SHP77 (cell line): Measurements from ENCODE around the gene EHBP1.

Source experiments
- DNase-seq, 2 experiments: peaks; one replicate each; lab custom pipeline; 2025; lab: John Stamatoyannopoulos, UW

Gene EHBP1

DNA sequence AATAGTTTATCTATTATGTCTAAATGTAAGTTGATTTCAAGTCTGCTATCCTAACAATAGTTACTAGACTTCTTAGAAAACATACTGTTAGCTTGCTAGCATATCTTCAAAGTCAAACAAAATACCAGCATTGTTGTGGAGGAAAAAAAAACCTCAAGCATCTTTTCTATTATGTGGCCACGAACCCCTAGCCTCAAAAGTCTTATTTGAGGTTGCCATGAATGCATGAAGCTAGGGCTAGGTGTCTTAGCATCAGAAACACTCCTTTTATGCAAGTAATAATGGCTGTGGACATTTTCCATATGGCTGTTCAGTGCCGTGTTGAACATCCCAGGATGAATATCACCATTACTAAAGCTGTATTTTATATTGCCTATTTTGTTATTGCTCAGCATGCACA is 258.5 kb downstream of the EHBP1 start:
- DNase-seq, result no peak

DNA sequence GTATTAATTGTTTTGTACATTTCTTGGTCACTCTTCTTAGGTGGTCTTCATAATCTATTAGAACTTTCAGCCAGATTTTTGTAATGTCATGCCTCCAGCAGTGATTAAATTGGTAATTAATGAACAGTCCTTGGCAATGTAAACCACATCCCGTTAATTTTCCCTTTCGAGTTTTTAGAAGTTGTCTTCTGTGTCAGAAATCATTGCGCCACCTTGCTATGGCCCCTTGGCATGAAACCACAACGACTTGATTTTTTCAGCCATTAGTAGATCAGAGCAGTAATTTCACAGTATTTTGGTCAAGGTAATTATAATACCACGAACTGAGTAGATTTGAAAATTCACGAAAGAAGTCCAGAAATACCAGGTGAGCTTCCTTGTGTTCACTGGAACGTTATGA is 259.2 kb downstream of the EHBP1 start:
- no peak for DNase-seq

DNA sequence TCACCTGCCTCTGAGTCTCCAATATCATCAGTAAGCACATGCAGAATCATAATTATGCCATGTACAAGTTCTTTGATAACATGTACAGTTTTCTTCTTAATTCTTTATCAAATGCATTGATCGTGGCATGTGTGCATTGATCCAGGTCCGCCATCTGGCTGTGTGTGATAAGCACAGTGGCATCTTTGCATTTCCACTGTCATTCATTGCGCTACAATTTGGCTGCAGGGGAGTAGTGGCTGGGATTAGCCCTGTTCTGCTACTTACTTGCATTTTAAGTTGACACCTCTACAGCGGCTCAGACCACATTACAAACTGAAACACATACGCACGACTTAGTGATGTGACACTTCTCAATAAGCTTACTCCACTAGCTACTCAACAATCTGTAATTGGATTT is 261.5 kb downstream of the EHBP1 start:
- DNase-seq, result no peak

DNA sequence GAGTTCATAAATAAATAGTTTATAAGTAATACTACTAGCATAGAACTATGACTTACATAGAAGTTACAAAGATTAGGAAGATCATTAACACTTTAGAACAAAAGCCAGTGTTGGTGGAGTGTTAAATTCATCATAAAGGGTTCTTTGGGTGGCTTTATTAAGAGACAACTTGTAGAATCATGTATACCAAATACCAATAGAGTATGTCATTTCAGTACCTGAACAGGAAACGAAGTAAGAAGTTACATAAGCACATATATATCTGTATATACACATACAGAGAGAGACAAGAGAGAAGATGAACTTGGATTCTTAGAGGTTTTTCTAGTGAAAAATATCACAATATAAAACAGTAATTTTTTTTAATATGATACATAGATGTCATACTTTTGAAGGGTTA is 262.7 kb downstream of the EHBP1 start:
- no peak for DNase-seq

DNA sequence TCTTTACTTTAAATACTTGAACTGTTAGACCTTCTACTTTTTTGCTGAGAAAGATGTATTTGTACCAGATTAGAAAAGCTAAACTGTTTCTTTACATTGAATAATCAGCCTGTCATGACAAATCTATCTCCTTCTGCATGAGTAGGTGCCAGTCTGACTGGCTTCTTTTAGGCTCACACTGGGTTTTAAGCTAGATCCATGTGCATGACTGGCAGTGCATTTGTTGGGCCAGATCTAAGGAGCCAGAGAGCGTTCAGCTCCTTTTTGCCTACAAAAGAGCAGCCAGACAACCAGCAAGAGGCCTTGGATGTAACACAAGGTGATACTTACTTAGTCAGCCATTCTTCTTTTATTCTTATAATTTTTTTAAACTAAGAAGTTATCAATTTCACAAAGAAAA is 263.2 kb downstream of the EHBP1 start:
- no peak for DNase-seq

DNA sequence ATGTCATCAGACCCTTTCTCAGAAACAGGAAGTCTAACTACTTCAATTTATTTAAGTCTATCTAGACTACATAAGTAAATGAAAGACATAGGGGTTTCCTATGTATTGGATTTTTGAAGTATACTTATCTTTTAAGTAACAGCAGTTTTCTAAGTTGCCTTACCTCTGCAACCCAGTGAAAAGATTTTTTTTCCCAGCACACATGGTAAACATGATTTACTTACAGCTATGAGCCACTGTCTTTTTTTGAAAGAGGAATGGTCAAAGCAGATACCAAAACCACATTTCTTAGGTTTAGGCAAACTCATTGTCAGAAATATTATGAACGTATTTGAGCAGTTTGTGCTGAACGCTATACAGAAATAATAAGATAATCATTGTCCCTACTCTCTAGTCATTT is 266.4 kb downstream of the EHBP1 start:
- DNase-seq, result no peak

DNA sequence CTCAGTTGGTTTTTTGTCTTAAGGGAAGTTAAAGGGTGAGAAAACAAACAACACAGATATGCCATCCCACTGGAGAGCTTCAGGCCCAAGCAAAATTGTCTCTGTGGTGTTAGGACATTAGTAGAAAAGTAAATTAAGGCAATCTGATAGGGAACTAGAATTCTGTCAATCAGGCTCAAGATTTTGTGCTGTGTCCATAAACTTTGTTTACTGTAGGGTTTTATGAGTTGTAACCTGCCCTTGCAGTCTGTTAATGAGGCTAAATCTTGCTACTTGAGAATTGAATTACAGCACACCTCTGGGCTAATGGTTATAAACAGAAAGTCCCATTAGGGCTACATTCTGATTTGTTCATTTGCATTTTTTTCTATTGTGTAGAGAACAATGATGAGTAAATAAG is 267.1 kb downstream of the EHBP1 start:
- no peak for DNase-seq

DNA sequence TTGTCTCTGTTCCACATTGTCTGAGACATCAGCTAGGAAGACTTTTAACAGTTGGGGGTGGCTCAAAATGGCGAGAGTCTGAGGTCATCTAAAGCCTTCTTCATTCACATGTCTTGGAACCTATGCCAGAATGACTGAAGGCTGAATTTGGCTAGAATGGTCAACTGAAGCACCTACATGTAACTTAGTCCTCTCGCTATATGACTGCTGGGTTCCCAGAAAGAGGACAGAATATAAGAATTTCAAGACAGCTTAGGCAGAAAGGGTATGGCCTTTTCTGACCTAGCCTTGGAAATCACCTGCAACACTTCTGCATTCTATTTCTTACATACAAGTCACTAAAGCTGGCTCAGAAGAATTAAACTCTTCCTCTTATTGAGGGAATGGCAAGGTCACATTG is 269.5 kb downstream of the EHBP1 start:
- no peak for DNase-seq

DNA sequence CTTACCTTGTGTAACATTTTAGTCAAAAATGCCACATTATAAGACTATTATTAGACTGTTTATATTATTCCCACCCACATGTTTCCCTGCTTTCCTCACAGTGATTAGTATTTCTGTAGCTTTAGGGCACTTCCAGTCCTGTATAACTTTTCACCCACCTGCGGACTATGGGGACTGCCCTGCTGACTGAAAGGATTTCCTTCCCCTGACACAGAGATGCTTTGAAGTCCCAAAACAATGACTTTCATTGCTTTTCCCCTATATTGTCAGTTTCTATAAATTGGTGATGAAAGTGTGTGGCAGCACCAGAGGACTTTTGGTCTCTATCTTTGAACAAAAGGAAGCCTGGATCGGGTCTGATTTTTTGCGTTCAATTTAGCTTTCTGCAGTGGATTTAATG is 286.1 kb downstream of the EHBP1 start:
- no peak for DNase-seq

DNA sequence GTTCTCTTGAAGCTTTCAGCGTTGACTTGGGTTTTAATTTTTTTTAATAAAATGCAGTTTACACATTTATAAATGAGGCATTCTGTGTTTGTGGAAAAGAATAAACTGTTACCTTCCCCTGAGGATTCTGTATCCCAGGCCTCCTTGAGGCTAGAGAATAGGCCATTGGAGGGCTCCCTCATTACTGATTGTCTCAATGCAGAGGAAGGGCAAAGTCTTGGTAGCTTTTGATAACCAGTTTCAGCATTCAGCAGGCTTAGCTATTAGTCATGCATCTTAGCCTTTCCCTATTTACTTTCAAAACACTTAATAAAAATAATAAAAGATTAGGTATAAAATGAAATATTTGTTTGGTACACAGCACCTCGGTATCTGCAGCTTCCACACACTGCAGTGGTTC is 287.0 kb downstream of the EHBP1 start:
- no peak for DNase-seq

DNA sequence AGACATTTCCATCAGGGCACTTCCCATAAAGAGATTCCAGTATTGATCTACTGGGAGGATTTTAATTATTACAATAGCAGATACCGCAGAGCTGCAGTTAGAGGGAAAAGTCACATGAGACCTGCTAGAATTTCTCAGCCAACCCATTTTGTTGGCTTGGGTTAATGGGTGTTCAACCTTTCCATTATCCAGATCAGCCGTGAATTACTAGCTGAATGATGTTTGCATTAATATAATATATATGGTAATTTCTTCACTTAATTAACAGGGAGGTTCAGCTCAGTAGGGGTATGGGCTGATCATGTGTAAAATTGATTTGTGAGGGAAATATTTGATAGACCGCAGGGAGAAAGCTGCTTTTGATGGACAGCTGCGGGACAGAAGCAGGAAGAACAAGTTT is 288.7 kb downstream of the EHBP1 start:
- no peak for DNase-seq

DNA sequence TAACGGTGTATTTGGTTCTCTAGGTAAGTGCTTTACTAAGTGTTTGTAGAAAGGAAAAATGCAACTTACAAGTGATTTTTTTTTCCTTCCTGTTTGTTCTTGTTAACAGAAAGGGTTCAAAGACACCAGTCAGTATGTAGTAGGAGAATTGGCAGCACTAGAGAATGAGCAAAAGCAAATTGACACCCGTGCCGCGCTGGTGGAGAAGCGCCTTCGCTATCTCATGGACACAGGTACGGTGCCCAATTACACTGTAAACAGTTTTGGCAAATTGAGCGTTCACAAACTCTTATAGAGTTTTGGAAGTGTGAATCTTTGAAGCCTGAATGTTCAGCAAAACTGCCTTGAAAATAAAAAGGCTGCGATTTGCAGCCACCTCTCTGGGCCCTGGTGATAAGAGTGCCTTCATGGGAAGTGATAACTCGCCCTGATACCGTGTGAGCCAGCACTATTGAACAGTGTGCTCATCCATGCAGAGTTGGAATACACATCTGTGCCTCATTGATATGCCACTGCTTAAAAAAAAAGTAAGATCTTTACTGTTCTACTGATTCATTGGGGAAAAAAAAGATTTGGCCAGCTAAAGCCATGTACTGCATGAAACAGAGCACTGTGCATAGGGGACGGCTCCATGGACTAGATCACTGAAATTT is 291.1 kb downstream of the EHBP1 start:
- no peak for DNase-seq

DNA sequence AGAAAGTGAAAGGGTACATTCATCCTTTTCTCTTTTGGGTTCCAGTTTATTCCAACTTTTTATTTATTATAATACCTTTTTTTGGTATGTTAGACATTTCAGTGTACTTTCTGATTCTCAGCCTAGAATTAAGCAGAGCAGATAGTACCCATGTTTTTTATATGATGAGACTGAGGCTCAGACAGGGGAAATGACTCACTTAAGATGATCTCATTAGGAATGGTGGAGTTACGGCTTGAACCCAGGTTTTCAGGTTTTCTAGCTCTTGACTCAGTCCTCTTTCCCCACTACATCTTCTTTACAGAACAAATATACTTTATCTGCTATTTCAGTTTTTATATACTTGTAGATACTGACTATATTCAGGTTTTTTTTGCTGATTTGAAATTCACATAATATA is 293.4 kb downstream of the EHBP1 start:
- no peak for DNase-seq

DNA sequence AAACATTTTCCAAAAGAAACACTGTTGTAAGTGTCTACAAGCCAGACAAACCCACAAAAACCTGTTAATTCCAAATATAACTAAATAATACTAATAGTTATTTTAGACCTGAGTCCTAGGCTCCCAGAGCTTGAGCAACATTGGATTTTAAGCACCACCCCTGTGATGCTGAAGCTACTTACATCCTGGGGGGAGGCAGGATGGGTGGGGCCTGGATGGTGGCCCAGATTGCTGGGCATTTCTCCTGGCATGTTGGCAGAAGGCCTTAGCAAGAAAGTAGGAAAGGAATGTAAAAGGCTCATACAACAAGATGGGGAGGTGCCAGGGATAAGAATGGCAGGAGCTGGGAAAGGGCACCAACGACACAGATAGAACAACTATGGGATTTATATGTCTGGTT is 294.4 kb downstream of the EHBP1 start:
- no peak for DNase-seq

DNA sequence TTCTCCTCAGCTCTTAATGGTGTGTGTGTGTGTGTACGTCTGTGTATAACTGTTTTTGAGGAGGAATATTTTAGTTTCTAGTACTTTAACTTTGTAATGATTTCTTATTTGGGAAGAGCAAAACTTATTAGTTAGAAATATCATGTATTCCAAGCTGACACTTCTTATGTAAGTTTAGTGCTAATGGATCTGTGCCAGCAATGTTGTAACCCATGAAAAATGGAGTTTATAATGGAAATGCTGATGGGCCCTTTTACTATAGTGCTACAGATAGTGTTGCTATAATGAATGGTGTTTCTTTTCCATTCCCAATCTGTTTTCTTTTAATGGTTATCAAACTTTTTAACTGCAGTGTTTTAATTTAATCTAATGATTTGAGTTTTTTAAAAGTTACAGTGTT is 295.3 kb downstream of the EHBP1 start:
- DNase-seq, result no peak

DNA sequence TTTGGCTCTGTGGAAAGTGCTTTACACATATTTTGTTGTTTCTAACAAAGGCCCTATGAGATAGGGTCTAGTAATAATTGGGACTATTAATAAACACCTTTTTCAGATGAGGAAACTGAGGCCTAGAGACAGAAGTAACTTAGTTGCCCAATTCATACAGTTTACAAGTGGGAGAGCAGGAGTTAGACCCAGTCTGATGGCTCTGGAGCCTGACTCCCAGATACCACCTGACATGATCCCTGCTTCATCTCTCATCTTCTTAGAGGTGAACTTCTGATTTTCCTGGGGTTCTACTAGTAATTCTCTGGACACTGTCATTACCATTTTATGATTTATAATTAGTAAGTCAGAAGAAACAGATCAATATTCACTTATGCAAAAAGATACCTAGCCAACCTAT is 296.1 kb downstream of the EHBP1 start:
- DNase-seq, result no peak

DNA sequence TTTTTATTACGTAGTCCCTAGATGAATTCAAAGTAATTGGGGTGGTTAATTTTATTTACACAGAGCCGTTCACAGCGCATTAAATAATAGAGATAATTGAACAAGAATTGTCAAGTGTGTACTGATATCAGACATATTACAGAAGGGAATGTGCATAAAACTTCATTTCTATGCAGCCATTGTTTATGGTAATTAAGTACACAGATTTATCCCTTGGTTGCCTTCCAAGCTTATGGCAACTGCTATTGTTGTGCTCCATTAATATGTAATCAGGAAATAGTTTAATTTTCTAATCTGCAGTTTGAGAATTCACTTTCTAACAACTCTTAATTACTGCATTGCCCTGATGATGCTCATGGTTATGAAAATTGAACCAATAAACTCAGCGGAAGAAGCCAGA is 297.8 kb downstream of the EHBP1 start:
- no peak for DNase-seq

DNA sequence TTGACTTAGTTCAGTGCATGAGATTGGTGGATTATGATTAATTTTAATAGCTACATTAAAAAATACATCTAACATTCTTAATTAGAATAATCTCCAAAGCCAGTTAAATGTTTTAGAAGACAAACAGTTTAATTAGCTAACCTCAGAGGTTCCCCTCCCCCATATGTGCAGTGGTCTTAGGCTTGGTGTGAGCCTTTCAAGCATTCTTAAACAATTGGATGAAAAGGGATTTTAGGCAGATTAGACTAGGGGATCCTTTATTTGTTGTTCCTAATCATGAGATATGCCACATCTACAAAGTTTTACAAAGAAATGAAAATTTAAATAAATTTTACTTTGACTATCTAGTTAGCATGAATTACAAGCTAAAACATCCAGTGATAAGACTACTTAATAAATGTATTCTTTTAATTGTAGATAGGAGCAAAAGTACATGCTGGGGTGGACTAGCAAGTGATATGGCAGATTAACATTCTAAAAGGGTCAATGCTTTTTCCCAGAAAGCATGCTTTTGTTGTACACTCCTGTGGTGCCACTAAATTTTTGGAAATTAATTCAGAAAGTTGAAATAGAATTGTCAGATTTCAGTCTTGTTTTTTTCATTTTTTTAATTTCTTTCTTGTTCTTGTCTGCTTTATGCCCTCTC is 302.4 kb downstream of the EHBP1 start:
- DNase-seq, result no peak

DNA sequence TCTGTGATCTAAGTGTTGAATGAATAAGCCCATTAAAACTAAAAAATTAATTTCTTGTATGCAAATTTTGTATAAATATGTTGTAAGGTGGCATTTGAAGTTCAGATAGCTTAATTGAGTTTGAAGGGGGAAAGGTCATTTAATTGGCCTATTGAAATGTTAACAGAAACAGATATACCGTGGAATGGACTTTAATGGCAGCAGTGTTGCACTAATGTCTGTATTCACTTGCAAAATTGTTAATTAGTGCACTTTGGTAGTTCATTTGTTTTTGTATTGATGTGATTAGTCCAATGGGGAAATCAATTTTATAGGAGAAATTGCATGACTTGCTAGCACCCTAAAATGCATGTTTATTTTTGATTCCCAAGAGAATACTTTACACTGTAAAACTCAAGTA is 303.3 kb downstream of the EHBP1 start:
- no peak for DNase-seq

DNA sequence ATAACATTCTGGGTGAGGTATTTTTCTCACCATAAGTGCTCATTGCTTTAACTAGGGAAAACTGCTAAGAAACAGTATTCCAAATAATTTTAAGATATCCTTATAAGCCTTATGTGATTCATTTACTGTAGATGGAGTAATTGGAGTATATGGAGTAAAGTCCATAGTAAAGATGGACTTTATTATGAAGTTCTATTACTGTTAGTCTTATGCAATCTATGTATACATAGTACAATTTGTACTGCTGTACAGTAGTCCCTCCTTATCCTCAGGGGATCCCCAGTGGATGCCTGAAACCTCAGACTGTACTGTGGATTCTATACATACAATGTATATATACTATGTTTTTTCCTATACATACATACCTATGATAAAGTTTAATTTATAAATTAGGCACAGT is 304.0 kb downstream of the EHBP1 start:
- DNase-seq, result no peak

DNA sequence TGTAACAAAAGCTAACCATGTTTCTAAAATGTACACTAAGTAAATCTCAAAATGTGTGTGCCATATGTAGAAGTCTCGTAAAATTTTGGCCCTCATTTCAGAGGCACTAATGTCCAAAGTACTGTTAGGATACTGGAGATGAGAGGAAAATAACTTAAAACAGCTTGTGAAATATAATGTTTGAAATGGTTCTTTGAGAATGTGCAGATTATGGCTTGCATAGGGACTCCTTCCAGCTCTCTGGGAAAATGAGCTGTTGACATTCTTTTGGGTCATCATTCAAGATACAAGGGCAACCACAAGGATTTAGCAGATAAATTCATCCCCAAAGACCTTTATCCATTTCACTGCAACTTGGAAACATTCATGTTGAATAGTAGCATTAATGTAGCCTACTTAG is 307.0 kb downstream of the EHBP1 start:
- DNase-seq, result no peak

DNA sequence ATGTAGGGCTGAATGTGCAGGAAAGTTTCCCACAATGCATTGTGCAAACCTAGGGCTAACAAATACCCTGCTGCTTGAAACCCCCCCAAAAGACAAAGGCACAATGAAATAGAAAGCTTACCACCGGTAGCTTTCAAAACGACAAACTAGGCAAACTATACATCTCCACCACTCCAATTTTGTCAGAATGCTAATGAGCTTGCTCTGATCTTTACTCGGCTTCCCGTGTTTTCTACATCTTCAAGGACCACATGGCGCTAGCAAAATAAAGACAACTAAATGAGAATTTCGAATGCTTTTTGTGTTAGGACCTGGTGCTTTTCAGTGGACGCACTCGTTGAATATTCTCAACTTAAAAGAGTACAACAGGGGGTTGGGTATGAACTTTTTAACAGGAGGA is 307.9 kb downstream of the EHBP1 start:
- DNase-seq, result no peak

DNA sequence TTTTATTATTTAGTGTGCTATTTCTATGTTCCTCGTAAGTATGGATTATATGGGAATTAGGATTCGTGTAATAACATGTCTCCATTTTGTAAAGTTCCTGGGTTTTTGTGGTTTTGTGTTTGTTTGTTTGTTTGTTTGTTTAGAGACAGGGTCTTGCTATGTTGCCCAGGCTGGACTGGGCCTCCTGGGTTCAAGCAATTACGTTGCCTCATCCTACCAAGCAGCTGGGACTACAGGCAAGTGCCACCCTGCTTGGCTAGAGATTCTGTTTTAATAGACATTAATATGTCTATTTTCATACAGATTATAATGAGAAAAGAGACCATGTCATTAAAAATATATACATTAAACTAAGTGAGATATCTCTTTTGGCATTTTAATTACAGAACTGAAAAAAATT is 309.9 kb downstream of the EHBP1 start:
- no peak for DNase-seq

DNA sequence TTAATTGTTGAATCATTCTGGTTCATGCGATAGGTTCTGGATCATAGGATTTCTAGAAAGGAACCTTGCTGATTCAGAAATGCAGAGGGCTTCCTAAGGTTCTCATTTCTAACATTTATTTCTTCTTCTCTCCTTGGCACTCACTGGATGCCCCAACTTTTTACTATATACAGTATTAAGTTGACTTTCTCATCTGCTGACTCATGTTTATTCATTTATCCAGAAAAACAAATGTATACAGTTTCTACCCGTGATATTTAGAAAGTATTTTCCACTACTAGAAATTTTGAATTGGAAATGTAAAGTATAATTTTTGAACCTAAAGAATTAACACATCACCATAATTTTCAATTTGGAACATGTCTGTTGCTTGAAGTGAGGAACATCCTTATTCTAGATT is 312.9 kb downstream of the EHBP1 start:
- no peak for DNase-seq
